T-helper 1 cell (primary cell): ENCODE data around the gene USHBP1.
A peak's percentile ranks its signal among the peaks of the same experiment; 100 is the strongest.

Source experiments
- DNase-seq, 5 donors: peaks; one replicate each; pipeline ENCODE4 v3.0.0-alpha.2; 2012 to 2020

Gene USHBP1

GRCh38 chr19:17236811-17237543 is 27.6 kb downstream of the USHBP1 start:
- no peak for DNase-seq

GRCh38 chr19:17235971-17236777 is 28.4 kb downstream of the USHBP1 start:
- DNase-seq: no peak

GRCh38 chr19:17235300-17235970 is 29.1 kb downstream of the USHBP1 start:
- DNase-seq: peak; percentile 56 to 79 (median 66)

- peak in 3 of 5 donors; percentile 40 to 67 (median 50) for DNase-seq
These were observed 29.6 kb downstream of the USHBP1 start for GRCh38 chr19:17234911-17235299.

- no peak for DNase-seq
These were observed 32.3 kb downstream of the USHBP1 start for GRCh38 chr19:17232258-17232657.

- DNase-seq: no peak
These were observed 34.7 kb downstream of the USHBP1 start for GRCh38 chr19:17229890-17230289.

- DNase-seq: no peak
These were observed 36.7 kb downstream of the USHBP1 start for GRCh38 chr19:17227798-17228367.

GRCh38 chr19:17226002-17226933 is 38.3 kb downstream of the USHBP1 start, which contains the start of gene OCEL1:
OCEL1 (plus strand) TSS chr19:17226226; CDS start chr19:17226248, 22 bp downstream.
- peak; percentile 93 to 98 (median 96) for DNase-seq

- DNase-seq: no peak
These were observed 39.5 kb downstream of the USHBP1 start for GRCh38 chr19:17225053-17225452.

- no peak for DNase-seq
These were observed 44.3 kb downstream of the USHBP1 start for GRCh38 chr19:17220207-17220758.

- DNase-seq: no peak
These were observed 45.3 kb downstream of the USHBP1 start for GRCh38 chr19:17219286-17219685.

- DNase-seq: no peak
These were observed 48.4 kb downstream of the USHBP1 start for GRCh38 chr19:17216058-17216670.

GRCh38 chr19:17215127-17215971 is 49.2 kb downstream of the USHBP1 start, which contains the start of gene USE1:
USE1 (plus strand) TSS chr19:17215357; CDS start chr19:17215406, 49 bp downstream.
- peak; percentile 69 to 92 (median 83) for DNase-seq

GRCh38 chr19:17214508-17215126 is 49.9 kb downstream of the USHBP1 start:
- DNase-seq: no peak

GRCh38 chr19:17213334-17213733 is 51.2 kb downstream of the USHBP1 start:
- no peak for DNase-seq

- DNase-seq: no peak
These were observed 52.7 kb downstream of the USHBP1 start for GRCh38 chr19:17211547-17212446.

- no peak for DNase-seq
These were observed 54.2 kb downstream of the USHBP1 start for GRCh38 chr19:17210296-17210695.
